ENCODE results near the gene PEAK3. TPM values are rescaled to one million over a fixed set of nuclear protein-coding genes. Genes with fewer than 3 reads are reported as not detected.

PEAK3 gene
- total RNA-seq, 2 experiments from 2014 or later, result not detected

DNA sequence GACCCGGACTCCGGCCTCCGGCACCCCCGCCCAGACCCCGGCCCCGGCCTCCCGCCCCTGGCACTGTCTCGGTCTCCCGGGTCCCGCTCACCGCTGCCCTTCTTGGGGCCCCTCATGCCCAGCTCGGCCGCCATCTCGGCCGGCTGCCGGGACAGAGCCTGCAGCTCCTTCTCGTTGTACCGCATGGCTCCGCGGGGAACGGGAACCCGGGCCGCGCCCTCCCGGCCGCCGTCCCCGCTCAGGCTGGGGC lies 46.0 kb downstream of the PEAK3 start:
- Mint-ChIP-seq H3K36me3 (peaks cover 52% of the 10 kb centered on the region), H3K27ac (peak overlapping the region; percentile 95), H3K9me3 (no peaks in the 10 kb centered on the region), H3K4me3 (peak overlapping the region; percentile 97), H3K4me1 (ENCODE audit: low read depth) (peaks cover 54% of the 10 kb centered on the region), H3K27me3 (peaks cover 4% of the 10 kb centered on the region)
- no peak for DNase-seq
- intact Hi-C loops (cut with micrococcal nuclease), result loop anchor here (1.0 to 5.0 kb wide), 8 partner anchors 22 to 191 kb away; partner anchors contain the start of genes AP3D1, DOT1L, LSM7 and SPPL2B
- CTCF ChIA-PET, result interaction anchor here (0.6 to 1.7 kb wide), 4 partner anchors 26 to 106 kb away, joined by 3 to 9 read pairs (median 4); no protein-coding TSS in a partner anchor
- POLR2A ChIA-PET, result interaction anchor here (0.6 to 1.5 kb wide), 10 partner anchors 10 to 221 kb away, joined by 3 to 11 read pairs (median 4); partner anchors contain the start of gene LMNB2

DNA sequence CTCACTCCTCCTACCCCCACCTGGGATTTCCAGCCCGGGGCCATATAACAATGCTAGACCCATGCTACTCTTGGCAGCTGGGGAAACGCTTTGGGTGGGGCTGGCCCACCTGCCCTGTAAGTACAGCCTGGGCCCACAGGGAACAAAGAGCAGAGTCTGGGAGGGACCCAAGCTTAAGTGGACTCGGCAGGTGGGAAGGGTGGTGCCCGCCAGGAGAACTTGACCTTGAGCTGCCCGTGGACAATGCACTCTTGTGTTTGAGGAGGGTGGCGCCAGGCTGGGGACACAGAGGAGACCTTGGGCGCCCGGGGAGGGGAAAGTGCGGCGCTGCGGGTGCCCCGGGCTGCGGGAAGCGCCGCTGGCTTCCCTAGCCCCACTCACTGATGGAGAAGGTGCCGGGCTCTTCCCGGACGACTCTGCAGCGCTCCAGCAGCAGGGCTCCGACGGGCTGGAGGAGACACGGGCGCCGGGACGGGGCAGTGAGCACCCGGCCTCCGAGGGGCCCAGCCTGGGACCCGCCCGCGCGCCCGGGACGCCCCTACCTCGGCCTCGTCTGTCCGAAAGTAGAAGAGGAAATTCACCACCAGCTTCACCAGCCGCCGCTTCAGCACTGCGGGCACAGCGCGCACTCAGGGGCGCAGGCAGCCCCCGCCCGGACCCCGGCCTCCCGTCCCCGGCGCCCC lies 46.5 kb downstream of the PEAK3 start:
- peaks cover 49% of the 10 kb centered on the region for H3K4me1 Mint-ChIP-seq (ENCODE audit: low read depth)
- DNase-seq, result peak; percentile 44
- CTCF ChIA-PET, result interaction anchor here (0.6 to 2.0 kb wide), 6 partner anchors 26 to 106 kb away, joined by 3 to 9 read pairs (median 4); no protein-coding TSS in a partner anchor

GRCh38 chr19:2234996-2235380 lies 47.0 kb downstream of the PEAK3 start:
- no peak for DNase-seq
- ChIA-PET POLR2A (interaction anchor here (1.0 to 1.5 kb wide), 4 partner anchors 15 to 79 kb away, joined by 3 to 11 read pairs (median 6); no protein-coding TSS in a partner anchor), CTCF (interaction anchor here (0.7 to 2.0 kb wide), 3 partner anchors 27 to 67 kb away, joined by 3 to 9 read pairs (median 4); no protein-coding TSS in a partner anchor)
- Mint-ChIP-seq H3K4me1 (ENCODE audit: low read depth) (peaks cover 45% of the 10 kb centered on the region), H3K4me3 (peak overlapping the region; percentile 97), H3K27ac (peak overlapping the region; percentile 71), H3K27me3 (peaks cover 4% of the 10 kb centered on the region), H3K9me3 (no peaks in the 10 kb centered on the region), H3K36me3 (peaks cover 48% of the 10 kb centered on the region)
- intact Hi-C loops (cut with micrococcal nuclease), result loop anchor here (5.0 kb wide), 1 partner anchor 83 kb away; the partner anchor contains the start of gene AP3D1

More for the DNA sequence above, 46.5 kb downstream of the PEAK3 start:
- intact Hi-C loops (cut with micrococcal nuclease), result loop anchor here (1.0 to 5.0 kb wide), 8 partner anchors 23 to 192 kb away; partner anchors contain the start of genes AP3D1, DOT1L, LSM7 and SPPL2B
- H3K27ac Mint-ChIP-seq, result peak overlapping the region; percentile 71
- peaks cover 48% of the 10 kb centered on the region for H3K36me3 Mint-ChIP-seq
- H3K27me3 Mint-ChIP-seq, result peaks cover 4% of the 10 kb centered on the region
- no peaks in the 10 kb centered on the region for H3K9me3 Mint-ChIP-seq
- POLR2A ChIA-PET, result interaction anchor here (0.6 to 1.5 kb wide), 10 partner anchors 9 to 221 kb away, joined by 3 to 11 read pairs (median 4); partner anchors contain the start of gene LMNB2
- peak overlapping the region; percentile 97 for H3K4me3 Mint-ChIP-seq

DNA sequence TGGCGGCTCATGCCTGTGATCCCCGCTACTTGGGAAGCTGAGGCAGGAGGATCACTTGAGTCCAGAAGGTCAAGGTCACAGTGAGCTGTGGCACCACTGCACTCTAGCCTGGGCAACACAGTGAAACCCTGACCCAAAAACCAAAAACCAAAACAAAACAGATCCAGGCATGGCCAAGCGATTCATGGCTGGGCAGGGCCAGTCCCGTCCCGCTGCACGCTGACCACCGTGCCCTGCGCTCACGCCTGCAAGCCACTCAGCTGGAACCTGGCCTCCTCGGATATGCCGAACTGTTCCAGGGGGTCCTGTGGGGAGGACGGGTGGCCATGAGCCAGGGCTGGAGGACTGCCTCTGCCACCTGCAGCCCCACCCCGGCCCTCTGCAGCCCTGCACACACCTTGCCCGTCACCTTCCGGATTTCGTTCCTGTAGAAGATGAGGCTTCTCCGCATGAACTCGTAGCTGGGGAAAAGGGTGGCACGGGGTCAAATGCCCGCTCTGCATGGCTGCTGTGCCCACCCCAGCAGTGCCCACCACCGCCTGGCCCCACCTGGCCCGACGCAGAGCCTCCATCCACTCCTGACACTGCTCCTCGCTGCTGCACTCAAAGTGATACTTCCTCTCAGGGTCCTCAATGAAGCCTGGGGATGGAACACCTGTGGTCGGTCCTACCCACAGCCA lies 48.2 kb downstream of the PEAK3 start:
- CTCF ChIA-PET, result interaction anchor here (2.0 kb wide), 1 partner anchor 28 kb away, joined by 4 read pairs; no protein-coding TSS in a partner anchor
- Mint-ChIP-seq H3K27me3 (peaks cover 4% of the 10 kb centered on the region), H3K4me1 (ENCODE audit: low read depth) (peaks cover 34% of the 10 kb centered on the region), H3K9me3 (no peaks in the 10 kb centered on the region), H3K36me3 (peaks cover 44% of the 10 kb centered on the region), H3K4me3 (peak overlapping the region; percentile 97), H3K27ac (peak overlapping the region; percentile 35)
- POLR2A ChIA-PET, result no interaction called here
- intact Hi-C loops (cut with micrococcal nuclease), result no loop called here
- DNase-seq, result no peak

GRCh38 chr19:2232286-2233151 lies 49.5 kb downstream of the PEAK3 start:
- peaks cover 32% of the 10 kb centered on the region for H3K36me3 Mint-ChIP-seq
- intact Hi-C loops (cut with micrococcal nuclease), result no loop called here
- POLR2A ChIA-PET, result no interaction called here

DNA sequence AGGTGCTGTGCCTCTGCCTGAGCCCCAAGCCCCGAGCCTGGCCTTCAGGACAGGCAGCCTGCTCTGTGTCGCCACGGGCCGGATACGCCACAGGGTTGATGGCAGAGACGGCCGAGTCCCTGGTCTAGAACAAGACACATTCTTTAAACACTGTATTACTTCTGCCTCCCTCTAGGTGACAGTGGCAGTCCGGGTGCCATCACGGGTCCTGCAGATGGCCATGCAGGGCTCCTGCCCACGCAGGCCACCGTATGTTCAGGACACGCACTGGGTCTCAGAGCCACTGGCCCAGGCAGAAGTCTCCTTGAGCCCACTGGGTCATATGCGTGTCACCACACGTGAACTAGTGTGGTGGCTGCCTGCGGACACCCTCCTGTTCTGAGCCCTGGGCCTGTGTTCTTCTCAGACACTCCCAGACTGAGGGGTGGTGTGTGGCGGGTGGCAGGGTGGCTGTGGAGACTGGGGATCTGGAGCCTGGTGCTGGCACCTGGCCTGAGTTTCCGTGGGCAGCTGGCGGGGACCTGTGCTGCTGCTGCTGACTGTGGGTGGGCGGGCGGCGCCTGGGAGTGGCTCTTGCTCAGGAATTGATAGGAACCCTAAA lies 50.3 kb downstream of the PEAK3 start:
- ChIA-PET CTCF (no interaction called here), POLR2A (no interaction called here)
- peaks cover 4% of the 10 kb centered on the region for H3K27me3 Mint-ChIP-seq
- peaks cover 22% of the 10 kb centered on the region for H3K4me1 Mint-ChIP-seq (ENCODE audit: low read depth)
- no peak overlapping the region for H3K4me3 Mint-ChIP-seq
- no peaks in the 10 kb centered on the region for H3K9me3 Mint-ChIP-seq
- intact Hi-C loops (cut with micrococcal nuclease), result no loop called here
- no peak overlapping the region for H3K27ac Mint-ChIP-seq
- no peak for DNase-seq
- H3K36me3 Mint-ChIP-seq, result peaks cover 28% of the 10 kb centered on the region

More at GRCh38 chr19:2232286-2233151, 49.5 kb downstream of the PEAK3 start:
- DNase-seq, result no peak
- H3K27me3 Mint-ChIP-seq, result peaks cover 4% of the 10 kb centered on the region
- H3K9me3 Mint-ChIP-seq, result no peaks in the 10 kb centered on the region
- peaks cover 22% of the 10 kb centered on the region for H3K4me1 Mint-ChIP-seq (ENCODE audit: low read depth)
- H3K27ac Mint-ChIP-seq, result no peak overlapping the region
- no peak overlapping the region for H3K4me3 Mint-ChIP-seq
- CTCF ChIA-PET, result no interaction called here

GRCh38 chr19:2230807-2231533 lies 51.0 kb downstream of the PEAK3 start:
- Mint-ChIP-seq H3K4me1 (ENCODE audit: low read depth) (peaks cover 22% of the 10 kb centered on the region), H3K36me3 (peaks cover 27% of the 10 kb centered on the region), H3K9me3 (no peaks in the 10 kb centered on the region), H3K27me3 (no peaks in the 10 kb centered on the region), H3K27ac (no peak overlapping the region), H3K4me3 (no peak overlapping the region)
- intact Hi-C loops (cut with micrococcal nuclease), result no loop called here
- CTCF ChIA-PET, result interaction anchor here (0.6 to 1.7 kb wide), 2 partner anchors 15 to 76 kb away, joined by 3 to 6 read pairs; no protein-coding TSS in a partner anchor
- POLR2A ChIA-PET, result interaction anchor here (0.5 to 0.9 kb wide), 4 partner anchors 54 to 521 kb away, joined by 3 to 6 read pairs (median 3); no protein-coding TSS in a partner anchor
- DNase-seq, result no peak

DNA sequence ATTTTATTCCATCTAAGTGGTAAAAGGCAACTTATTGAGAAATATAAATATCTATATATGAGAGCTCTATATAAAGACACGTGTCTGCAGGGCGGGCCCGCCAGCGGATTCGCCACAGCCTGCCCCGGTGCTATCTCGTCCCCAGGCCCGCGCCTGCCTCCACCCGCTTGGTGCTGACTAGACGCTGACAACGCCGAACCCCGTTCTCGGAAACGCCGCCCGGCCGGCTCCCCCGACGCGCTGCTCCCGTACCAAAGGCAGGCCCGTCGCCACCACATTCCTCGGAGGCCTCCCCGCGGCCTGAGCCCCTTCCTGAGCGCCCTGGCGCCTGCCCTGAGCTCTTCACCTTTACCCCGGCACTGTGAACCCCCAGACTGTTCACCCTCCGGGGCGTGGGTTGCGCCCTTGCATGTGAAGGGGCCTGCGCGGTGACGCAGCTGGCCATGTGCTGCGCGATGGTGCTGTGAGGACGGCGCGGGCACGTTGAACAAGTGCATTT lies 51.9 kb downstream of the PEAK3 start:
- H3K4me1 Mint-ChIP-seq (ENCODE audit: low read depth), result peaks cover 19% of the 10 kb centered on the region
- H3K27me3 Mint-ChIP-seq, result no peaks in the 10 kb centered on the region
- no peaks in the 10 kb centered on the region for H3K9me3 Mint-ChIP-seq
- ChIA-PET CTCF (interaction anchor here (1.7 kb wide), 1 partner anchor 14 kb away, joined by 6 read pairs; no protein-coding TSS in a partner anchor), POLR2A (interaction anchor here (0.6 to 0.9 kb wide), 2 partner anchors 72 to 522 kb away, joined by 3 to 6 read pairs; no protein-coding TSS in a partner anchor)
- no peak for DNase-seq
- no peak overlapping the region for H3K4me3 Mint-ChIP-seq
- H3K27ac Mint-ChIP-seq, result no peak overlapping the region
- peaks cover 32% of the 10 kb centered on the region for H3K36me3 Mint-ChIP-seq
- intact Hi-C loops (cut with micrococcal nuclease), result no loop called here

DNA sequence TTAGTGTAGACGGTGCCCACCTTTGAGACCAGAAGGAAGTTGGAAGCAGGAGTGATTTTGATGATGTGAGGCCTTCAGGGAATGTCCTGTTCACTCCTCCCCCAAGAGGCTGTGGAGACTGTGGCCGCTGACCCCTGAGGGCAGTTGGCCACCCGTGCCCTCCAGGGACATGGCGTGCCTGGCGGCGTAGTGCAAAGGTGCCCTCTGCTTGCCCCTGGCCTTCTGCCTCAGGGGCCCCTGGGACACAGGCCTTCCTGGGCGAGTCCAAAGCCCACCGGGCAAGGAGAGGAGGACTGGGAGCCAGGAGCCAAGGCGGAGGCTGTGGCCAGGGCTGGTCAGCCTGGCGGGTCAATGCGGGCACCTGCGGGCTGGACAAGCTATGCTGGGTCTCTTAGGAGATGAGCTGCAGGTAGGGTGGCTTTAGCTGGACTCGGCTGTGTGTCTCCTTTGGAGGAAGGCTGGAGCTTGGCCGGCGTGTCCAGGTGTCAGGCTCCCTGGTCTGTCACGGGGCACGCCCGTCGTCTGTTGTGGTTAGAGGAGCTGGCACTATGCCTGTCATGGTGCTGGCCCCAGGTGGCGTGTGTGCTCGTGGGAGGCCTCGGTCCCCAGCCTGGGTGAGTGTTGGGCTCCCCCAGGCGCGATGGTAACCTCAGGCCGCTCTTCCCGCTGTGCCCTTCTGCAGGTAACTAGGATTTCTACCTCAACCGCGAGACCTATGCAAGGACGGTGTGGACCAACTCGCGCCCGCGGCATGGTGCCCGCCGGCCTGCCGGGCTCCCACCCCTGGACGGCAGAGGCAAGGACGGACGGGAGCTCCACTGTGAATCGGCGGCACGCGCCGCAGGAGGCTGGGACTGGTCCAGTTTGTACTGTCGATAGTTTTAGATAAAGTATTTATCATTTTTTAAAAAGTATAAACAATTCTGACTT lies 52.6 kb downstream of the PEAK3 start:
- ChIA-PET POLR2A (no interaction called here), CTCF (interaction anchor here (1.7 kb wide), 1 partner anchor 14 kb away, joined by 6 read pairs; no protein-coding TSS in a partner anchor)

More for the DNA sequence above, 52.6 kb downstream of the PEAK3 start:
- Mint-ChIP-seq H3K9me3 (no peaks in the 10 kb centered on the region), H3K4me1 (ENCODE audit: low read depth) (peaks cover 13% of the 10 kb centered on the region), H3K27ac (no peak overlapping the region), H3K27me3 (no peaks in the 10 kb centered on the region), H3K36me3 (peaks cover 37% of the 10 kb centered on the region), H3K4me3 (no peak overlapping the region)
- DNase-seq, result no peak
- intact Hi-C loops (cut with micrococcal nuclease), result no loop called here
